Measurements from ENCODE around the gene HSPA12B.
A peak's percentile ranks its signal among the peaks of the same experiment; 100 is the strongest.

HSPA12B gene

DNA sequence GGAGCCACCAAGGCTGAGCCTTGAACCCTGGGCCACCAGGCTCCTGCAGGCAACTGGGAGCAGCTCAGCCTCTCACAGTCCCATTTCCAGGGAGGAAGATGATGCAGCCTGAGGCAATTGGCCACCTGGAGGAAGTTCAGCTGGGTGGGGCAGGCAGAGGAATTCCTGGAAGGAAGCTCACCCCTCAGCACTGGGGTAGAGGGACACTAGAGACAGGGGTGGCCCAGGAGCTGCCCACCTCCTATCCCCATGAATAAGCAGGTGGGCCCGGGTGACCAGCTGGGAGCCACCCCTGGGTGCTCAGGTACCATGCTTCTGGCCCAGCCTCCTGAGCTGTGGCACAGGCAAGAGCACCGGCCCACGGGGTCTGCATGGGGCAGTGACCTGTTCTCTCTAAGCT is 3.6 kb upstream of the HSPA12B start:
- DNase-seq (ENCODE audit: low read depth, low spot score) = no peak

DNA sequence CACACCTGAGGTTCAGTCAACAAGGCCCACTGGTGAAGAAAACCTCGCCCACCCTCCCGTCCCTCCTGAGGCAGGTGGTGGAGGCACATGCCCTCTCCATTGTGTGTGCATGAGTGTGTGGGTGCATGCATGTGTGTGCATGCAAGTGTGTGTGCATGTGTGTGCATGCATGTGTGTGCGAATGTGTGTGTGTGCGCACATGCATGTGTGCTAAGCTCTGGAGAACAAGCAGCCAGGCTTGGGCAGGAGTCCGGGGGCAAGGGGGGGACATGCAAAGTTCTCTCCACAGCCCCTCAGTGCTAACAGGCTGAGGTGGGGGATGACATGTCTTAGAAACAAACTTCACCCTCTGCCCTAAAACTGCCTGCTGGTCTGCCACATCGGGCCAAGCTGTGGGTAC is 3.1 kb upstream of the HSPA12B start:
- DNase-seq (ENCODE audit: low read depth, low spot score) = no peak

DNA sequence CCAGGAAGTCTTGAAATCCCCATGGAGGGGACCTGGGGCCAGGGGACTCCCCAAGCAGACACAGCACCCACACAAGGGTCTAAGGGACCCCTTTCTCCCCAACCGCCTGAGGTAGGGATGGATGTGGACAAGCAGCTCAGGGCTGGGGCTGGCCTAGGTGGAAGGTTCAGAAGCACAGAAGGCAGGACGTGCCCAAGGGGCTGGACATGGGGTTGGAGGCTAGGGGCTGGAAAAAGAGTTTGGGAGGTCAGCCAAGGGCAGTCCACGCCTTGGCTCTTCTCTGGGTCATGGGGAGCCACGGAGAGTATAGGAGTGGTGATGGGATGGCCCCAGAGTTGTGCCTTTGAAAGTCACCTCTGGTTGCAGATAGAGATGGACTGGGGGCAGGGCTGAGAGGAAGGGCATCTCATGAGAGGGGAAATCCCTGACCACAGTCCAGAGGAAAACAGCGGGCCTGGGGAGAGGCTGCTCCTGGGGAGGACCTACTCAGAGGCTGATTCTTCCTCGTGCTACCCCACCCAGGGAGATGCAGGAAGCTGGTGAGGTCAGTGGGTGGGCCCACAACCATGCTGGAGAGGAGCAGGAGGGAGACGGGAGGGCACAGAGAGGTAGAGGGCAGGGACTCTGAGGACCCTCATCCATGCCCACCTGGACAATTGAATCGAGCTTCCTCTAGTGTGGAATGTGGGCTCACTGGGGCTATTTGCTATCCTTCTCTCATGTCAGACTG is 2.5 kb upstream of the HSPA12B start:
- no peak for DNase-seq (ENCODE audit: low read depth, low spot score)

DNA sequence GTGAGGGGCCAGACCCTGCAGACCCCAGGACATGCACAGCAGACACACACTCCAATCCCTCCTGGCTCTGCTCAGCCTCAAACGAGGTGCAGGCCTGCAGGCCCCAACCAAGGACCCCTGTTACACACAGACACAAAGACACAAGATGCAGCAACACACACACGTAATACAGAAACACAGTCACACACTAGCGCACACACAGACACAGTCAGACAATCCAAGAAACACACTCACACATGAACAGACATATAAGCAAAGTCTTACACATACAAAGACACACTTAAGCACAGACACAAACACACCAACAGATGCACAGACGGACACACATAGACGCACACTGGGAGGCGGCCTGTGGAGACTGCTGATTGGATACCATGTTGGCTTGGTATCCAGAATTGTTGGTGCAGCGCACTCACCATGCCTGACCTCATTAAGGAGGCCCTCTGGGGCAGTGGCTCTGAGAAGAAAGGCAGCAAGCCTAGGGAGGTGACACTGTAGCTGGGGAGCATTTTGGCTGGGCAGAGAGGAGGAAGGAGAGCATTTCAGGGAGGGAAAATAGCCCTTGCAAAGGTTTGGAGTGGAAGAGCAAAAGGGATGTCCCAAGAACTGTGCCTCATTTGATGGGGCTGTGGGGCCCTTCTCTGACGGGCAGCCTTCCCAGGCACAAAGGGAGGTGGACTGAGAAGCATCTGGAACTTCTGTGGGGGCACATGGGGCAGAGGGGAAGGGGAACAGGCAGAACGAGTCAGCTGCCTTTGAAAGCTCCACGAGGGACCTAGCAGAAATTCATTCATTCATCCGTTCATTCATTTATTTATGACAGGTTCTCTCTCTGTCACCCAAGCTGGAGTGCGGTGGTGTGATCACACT is 1.4 kb upstream of the HSPA12B start:
- no peak for DNase-seq (ENCODE audit: low read depth, low spot score)

DNA sequence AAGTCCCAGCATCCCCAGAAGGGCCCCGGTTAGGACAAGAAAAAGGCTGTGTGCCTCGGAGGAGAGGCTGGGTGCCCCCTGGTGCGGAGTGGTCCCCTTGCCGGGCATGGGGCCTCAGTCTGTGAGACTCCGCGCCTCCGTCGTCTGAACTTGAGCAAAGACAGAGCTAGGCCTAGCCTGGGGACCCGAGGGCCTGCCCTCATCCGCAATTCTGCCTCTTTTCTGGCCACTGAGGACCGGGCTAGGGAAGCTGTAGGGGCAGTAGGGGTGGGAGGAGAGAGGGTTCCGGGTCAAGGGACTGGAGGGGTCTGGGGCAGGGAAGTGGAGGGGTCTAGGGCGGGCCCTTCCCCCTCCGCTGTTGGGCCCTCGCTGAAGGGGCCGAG is 550 bp upstream of the HSPA12B start:
- no peak for DNase-seq (ENCODE audit: low read depth, low spot score)

DNA sequence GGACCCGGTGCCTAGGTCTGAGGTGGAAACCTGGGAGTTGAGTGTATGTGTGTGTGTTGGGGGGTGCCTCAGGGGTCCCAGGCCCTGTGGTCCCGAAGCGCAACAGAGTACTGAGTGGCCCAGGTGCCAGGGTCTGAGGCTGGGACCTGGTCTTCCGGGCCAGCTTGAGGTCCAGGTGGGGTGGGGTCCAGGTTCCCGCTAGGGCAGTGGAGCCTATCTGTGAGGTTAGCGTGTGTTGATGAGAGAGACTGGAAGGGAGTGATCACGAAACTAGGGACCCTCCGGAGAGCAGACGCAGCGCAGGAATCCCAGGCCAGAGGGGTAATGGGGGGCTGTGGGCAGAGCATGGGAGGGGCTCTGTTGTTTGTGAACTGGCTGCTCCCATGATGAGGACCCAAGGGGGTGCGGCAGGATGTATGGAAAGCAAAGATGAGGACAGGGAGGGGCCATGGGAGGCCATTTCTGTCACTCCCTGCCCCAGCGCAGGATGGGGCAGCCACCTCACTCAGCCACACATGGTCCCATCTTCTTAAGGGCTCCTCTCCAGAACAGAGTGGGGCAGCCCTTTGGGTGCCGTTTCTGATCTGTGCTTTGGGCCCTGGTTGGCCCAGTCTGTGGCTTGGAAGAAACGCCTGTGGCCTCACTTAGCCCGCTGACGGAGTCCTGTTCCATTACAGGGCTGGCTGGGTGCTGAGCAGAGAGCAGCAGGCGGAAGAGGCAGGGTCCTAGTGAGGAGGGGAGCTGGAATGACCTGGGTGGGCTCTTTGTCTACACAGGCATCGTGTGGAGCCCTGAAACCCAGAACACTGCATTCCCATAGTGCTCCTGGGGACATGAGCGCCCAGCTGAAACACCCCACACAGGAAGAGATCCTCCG is 872 bp downstream of the HSPA12B start:
- DNase-seq (ENCODE audit: low read depth, low spot score) = no peak

DNA sequence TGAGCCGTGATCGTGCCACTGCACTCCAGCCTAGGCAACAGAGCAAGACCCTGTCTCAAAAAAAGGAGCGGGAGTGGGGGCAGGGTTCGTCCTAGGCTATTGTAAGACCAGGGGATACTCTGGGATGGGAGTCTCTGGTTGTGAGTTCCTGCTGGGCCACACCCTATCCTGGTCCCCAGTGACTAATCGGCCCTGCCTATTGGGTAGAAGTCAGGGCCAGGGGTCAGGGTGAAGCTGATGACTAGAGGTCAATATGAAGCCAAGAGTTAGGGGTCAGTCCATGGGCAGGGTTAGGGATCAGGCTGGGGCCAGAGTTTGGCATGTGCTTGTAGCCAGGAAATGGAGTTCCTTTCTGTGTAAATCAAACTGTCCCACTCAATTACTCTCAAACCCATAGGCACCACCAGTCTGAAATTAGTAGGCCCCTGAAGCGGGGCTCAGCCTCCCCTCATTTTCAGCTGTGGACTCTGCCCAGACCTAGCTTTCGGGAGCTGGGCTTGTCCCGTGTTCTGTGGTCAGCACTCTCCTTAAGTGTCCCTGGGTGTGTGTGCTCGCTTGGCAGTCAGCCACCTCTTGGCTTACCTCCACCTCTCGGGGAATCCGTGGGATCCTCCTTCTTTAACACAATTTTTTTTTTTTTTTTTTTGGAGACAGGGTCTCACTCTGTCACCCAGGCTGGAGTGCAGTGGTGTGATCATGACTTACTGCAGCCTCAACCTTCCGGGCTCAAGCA is 1.8 kb downstream of the HSPA12B start:
- no peak for DNase-seq (ENCODE audit: low read depth, low spot score)

DNA sequence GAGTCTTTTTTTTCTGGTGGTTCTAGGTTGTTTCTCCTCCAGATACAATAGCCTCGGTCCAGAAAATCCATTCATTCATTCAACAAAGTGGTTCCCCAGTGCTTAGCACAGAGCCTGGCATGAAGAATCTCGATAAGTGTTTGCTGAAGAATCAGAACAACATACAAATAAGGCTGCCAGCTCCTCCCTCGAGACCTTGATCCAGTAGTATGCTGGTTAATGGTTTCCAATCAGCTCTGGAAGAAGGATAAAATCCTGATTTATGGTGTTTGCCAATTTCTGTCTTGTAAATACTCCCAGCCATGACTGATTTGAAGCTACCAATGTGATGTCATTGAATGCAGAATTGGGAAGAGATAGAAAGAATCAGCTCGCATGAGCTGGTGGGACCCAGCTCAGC is 3.3 kb downstream of the HSPA12B start:
- no peak for DNase-seq (ENCODE audit: low read depth, low spot score)

DNA sequence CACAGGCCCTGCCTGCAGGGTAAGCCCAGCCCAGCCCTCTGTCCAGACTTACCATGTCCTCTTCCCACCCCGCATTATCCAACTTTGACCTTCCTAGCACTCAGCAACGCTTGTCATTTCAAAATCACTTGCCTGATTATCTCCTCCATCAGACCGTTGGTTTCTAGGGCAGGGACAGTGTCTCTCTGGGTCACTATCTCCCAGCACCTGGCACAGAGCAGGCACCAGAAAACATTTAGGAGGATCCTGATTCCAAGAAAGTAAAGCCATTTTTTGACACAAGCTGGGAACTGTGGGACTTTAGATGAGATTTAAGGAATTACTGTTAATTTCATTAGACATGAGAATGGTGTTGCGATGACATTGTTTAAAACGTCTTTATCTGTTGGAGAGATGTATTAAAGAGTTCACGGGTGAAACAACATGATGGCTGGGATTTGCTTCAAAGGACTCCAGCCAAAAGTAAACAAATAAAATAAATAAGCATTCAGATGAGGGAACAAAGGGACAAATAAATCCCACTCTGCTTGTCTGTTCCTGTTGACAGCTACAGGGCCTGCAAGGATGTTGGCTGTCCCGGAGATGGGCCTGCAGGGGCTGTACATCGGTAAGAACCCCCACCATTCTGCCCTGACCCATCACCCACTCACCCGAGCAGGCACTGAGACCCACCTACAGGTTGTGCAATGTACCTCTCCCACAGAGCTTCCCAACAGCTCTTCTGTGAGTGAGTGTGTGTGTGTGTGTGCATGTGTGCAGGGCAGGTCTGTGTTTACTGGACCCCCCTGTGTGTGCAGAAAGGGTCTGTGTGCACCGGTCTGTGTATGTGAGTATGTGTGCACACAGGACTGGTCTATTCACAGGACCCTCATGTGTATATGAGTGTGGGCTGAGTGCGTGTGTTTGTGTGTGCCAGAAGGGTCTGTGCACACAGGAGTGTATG is 5.9 kb downstream of the HSPA12B start:
- DNase-seq (ENCODE audit: low read depth, low spot score) = no peak

DNA sequence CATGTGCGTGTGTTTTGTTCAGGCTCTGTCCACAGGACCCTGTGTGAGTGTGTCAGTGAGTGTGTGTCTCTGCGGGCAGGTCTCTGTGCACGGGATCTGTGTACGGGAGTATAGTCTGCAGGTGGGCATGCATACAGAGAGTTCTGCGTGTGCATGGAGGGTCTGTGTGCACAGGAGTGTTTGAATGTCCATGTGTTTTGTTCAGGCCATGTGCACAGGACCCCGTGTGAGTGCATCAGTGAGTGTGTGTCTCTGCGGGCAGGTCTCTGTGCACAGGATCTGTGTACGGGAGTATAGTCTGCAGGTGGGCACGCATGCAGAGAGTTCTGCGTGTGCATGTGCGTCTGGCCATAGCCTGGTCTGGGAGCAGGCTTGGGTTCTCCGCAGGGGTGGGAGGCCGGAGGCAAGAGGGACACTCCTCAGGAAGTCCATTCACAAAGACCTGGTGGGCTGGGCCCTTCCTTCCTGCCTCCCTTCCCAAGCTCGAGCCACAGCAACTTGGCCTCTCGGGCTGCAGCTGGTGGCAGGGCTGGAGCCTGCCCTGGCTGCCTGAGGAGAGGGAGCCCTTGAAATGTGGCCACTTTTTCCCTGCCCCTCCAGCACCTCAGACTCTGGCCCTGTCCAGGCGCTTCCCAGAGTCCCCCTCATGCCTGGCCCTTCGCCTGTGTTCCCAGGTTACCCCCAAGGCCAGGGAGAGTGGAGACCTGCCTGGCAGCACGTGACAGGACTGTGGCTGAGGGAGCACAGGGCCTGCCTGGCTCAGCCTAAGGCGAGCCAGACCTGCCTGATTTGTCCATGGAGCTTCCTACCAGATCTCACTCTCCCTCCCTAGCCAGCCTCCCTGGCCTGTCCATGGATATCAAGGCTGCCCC is 6.8 kb downstream of the HSPA12B start:
- DNase-seq (ENCODE audit: low read depth, low spot score) = no peak

DNA sequence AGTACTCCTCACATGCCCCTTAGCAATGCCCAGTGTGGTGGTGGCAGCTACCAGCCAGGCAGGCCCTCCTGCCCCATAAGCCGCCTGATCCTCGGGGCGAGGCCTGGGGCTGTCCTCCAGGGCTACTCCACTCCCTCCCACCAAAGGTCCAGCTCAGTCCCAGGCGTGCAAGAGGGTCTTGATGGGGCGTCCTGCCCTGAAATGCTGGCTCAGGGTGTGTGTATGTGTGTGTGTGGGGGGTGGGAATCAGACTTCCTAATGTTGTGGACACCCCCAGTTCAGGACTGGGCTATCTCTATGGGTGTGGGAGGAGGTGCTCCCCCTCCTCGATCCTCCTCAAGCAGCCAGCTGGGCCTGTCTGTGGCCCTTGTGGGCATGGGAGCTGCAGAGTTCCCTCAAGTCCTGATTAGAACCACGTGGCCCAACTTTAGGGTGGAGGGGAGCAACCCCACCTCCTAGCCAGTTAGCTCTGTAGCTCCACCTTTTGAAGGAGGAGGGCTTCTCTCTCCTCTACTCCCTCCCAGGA is 7.5 kb downstream of the HSPA12B start:
- DNase-seq (ENCODE audit: low read depth, low spot score) = no peak

DNA sequence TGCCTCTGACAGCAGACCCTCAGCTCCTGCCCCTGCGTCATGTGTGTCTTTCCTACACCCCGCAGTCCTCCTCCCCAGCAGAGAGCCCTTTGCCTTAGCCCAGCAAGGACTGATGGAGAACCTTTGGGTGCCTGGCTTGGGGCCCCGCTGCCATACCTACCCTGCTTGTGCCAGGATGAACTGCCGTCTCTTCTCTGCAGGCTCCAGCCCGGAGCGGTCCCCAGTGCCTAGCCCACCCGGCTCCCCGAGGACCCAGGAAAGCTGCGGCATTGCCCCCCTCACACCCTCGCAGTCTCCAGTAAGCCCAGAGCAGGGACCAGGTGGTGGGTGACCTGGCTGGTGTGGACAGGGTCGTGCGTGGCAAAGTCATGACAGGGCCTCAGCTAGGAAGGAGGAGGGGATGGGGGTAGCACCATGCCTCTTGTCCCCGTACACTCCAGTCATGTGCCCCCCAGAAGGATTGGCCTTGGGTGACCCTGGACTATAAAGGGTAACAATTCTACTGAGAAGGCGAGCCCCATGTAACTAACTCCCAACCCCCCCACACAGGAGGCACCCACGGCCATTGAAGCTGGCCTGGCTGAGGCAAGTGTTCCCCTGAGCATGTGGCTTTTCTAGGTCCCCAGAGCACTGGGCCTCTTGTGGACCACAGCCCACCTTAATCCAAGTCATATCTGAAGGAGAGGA is 8.3 kb downstream of the HSPA12B start:
- no peak for DNase-seq (ENCODE audit: low read depth, low spot score)

DNA sequence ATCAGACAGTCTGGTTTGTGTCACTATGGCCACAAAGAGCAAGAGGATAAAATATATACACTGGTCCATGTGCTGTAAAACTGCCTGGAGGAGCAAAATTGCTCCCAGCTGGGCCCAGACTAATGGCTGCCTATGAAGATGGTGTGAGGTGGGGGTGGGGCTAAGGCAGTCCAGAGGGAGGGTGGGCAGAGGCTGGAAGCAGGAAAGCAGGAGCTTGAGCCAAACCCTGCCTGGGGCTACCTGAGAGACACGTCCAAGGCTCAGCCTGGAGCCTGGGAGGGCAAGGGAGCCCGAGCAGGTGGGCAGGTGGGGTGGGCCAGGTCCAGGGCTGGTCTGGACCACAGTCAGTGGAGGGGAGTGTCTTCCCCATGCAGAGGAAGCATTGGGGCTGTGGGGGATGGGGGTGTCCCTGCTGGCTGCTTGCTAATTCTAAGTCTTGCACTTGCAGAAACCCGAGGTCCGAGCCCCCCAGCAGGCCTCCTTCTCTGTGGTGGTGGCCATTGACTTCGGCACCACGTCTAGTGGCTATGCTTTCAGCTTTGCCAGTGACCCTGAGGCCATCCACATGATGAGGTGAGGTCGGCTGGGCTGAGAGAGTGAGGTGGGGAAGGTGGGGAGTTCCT is 9.5 kb downstream of the HSPA12B start:
- DNase-seq (ENCODE audit: low read depth, low spot score) = no peak

DNA sequence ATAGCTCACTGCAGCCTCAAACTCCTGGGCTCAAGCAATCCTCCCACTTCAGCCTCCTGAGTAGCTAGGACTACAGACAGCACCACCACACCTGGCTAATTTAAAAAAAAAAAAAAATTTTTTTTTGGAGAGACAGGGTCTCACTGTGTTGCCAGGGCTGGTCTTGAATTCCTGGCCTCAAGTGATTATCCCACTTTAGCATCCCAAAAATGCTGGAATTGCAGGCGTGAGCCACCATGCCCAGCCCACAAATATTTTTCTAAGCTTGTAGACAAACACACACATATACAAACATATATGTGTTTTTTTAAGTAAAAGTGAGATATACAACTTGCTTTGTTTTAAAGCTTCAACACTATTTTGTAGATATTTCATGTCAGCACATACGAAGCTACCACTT is 10.8 kb downstream of the HSPA12B start:
- no peak for DNase-seq (ENCODE audit: low read depth, low spot score)

DNA sequence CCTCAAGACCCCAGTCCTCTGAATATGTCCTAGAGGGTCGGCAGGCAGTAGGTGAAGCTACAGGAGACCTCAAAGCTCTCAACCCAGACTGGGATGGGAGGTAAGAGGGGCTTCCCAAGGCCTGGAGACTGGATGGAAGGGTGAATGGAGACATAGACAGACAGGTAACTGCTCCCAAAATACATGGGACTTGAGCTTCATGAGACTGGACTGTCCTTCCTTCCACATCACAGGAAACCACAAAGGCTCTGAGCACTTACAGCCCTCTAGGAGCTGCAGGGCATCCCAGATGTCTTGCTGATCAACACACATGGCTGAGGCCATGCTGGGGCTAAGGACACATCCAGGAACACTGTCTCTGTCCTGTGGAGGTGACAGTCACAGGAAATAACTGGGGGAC is 11.6 kb downstream of the HSPA12B start:
- no peak for DNase-seq (ENCODE audit: low read depth, low spot score)

DNA sequence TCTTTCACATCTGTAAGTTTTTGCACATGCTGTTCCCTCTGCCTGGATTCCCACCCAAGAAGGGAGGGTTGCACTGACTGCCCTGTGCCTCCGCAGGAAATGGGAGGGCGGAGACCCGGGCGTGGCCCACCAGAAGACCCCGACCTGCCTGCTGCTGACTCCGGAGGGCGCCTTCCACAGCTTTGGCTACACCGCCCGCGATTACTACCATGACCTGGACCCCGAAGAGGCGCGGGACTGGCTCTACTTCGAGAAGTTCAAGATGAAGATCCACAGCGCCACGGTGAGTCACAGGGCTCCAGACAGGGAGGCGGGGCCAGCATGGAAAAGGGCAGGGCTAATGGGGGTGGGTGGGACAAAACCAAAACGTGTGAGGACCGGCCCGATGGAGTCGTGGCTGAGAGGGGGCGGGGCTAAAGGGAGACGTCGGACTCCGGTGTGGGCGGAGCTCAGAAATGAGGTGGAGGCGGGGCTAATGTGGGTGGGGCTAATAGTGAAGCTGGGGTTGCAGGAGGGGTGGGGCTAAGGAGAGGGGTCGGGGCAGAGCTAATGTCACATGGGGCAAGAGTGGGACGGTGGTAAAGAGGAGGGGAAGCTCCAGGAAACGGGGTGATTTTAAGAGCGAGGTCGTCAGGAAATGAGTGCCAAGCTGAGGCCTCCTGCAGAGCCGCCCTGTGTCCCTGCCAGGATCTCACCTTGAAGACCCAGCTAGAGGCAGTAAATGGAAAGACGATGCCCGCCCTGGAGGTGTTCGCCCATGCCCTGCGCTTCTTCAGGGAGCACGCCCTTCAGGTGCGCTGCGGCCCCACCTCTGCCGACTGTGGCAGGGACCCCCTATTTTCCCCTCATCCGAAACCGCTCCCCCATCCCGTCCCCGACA is 12.6 kb downstream of the HSPA12B start:
- DNase-seq (ENCODE audit: low read depth, low spot score) = peak; percentile 47

DNA sequence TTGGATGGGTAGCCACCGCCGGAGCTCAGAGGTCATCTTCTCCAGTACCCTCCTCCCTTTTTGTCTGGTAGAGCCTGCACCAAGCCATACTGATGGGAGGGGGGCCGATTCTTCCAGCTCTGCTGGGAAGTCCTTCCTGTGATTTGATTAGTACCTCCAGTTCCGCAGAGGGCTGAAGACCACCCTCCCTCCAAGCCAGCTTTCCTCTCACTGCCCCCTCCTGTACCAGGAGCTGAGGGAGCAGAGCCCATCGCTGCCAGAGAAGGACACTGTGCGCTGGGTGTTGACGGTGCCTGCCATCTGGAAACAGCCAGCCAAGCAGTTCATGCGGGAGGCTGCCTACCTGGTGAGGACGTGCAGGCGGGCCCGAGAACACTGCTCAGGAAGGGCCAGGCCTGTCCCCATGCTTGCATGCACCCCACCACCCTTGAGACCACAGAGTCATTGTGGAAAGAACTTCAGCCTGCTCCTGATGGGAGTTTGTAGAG is 13.2 kb downstream of the HSPA12B start:
- DNase-seq (ENCODE audit: low read depth, low spot score) = no peak

Data from activated naive CD8-positive, alpha-beta T cell treated with anti-CD3 and anti-CD28 coated beads, Interleukin-2, amount 50 U/mL, for 16 hours (primary cell).